HG03159 (cell line): ENCODE data around the gene PSMD8.
"Not testable (repeated sequence)": the region's sequence is repeated elsewhere in the genome, so short reads cannot be mapped to it uniquely, and the experiment has no call there.

Experiments used
- ATAC-seq: cut with Tn5 transposase; IDR thresholded peaks from one replicate; pipeline ENCODE4 v1.9.1; 2021; ENCODE audit warnings: mild to moderate bottlenecking, moderate library complexity; ENCODE audit not compliant: unreplicated experiment

The PSMD8 gene

GRCh38 chr19:38361633-38362075, 12.7 kb upstream of the PSMD8 start:
- ATAC-seq = peak; percentile 60

GRCh38 chr19:38362076-38362945, 12.1 kb upstream of the PSMD8 start:
- peak; percentile 41 for ATAC-seq

GRCh38 chr19:38362946-38363688, 11.3 kb upstream of the PSMD8 start:
- not testable (repeated sequence) for ATAC-seq

GRCh38 chr19:38367041-38367440, 7.3 kb upstream of the PSMD8 start:
- ATAC-seq = no peak

- ATAC-seq = no peak
Observed at GRCh38 chr19:38369584-38369983, 4.8 kb upstream of the PSMD8 start.

- ATAC-seq = no peak
Observed at GRCh38 chr19:38370299-38370698, 4.1 kb upstream of the PSMD8 start.

GRCh38 chr19:38371081-38371480, 3.3 kb upstream of the PSMD8 start:
- no peak for ATAC-seq

- ATAC-seq = no peak
Observed at GRCh38 chr19:38373907-38374331, 452 bp upstream of the PSMD8 start.

GRCh38 chr19:38375098-38375493, 725 bp downstream of the PSMD8 start:
- ATAC-seq = no peak

GRCh38 chr19:38375748-38376147, 1.4 kb downstream of the PSMD8 start:
- no peak for ATAC-seq

- ATAC-seq = no peak
Observed at GRCh38 chr19:38376576-38376975, 2.2 kb downstream of the PSMD8 start.

- no peak for ATAC-seq
Observed at GRCh38 chr19:38377052-38377451, 2.7 kb downstream of the PSMD8 start.

GRCh38 chr19:38378866-38379265, 4.5 kb downstream of the PSMD8 start:
- no peak for ATAC-seq

GRCh38 chr19:38381138-38381537, 6.8 kb downstream of the PSMD8 start:
- no peak for ATAC-seq

- no peak for ATAC-seq
Observed at GRCh38 chr19:38383184-38383583, 8.8 kb downstream of the PSMD8 start.

- no peak for ATAC-seq
Observed at GRCh38 chr19:38383743-38384142, 9.4 kb downstream of the PSMD8 start.

- no peak for ATAC-seq
Observed at GRCh38 chr19:38384209-38385027, 10.0 kb downstream of the PSMD8 start.

- no peak for ATAC-seq
Observed at GRCh38 chr19:38385057-38385803, 10.9 kb downstream of the PSMD8 start.

GRCh38 chr19:38385804-38386257, 11.5 kb downstream of the PSMD8 start:
- ATAC-seq = no peak

- ATAC-seq = no peak
Observed at GRCh38 chr19:38386300-38386970, 12.1 kb downstream of the PSMD8 start.
